ENCODE measurements around the gene RPL4. TPM values are rescaled to one million over a fixed set of nuclear protein-coding genes. Genes with fewer than 3 reads are reported as not detected.
"Not testable (repeated sequence)": the region's sequence is repeated elsewhere in the genome, so short reads cannot be mapped to it uniquely, and the experiment has no call there.

Gene RPL4
- total RNA-seq (2014; rRNA removed; shearing (Covaris generic)), result 5,469 and 6,147 TPM in 2 replicates

DNA sequence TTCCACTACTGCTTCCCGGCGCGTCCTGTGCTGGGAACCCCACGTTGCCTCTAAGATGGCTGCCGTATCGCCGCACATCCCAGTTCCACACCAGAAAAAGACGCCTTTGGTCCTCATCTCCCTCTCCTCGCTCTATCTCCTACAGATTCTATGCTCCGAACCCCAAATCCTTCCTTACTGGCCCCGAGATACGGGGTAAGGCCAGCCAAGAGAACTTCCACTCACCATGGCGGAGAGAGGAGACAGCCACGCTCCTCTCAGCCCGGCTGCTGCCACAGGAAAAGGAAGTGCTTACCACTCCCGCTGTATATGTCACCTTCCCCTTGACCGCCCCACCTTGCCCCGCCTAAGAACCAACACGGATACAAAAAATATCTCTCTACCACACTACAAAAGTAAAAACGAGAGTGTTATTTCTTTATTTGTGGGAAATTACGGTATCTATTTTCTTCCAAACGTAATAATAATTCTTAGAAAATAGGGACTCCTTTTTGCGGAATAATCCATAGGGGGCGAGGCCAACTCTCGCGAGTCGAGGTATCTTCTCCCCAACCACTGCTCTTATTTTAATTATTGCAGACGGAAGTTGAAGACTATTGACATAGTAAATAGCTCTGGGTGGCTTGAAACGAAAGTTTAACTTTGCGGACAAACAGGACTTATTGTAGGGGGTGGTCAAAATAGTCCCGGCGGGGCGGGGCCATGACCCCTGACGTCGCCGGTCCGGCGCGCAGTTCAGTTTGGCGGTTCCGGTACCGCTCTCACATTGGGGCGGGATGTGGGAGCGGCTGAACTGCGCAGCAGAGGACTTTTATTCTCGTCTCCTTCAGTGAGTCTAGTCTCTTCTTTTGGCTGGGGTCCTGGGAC is at the start of gene RPL4, which contains the start of gene ZWILCH:
Gene RPL4, minus strand, starts transcription at position 293 of the 867 bp plus-strand sequence. Its CDS starts 65 bp downstream, at position 228.
Gene ZWILCH, plus strand, starts transcription at position 764 of the 867 bp plus-strand sequence. Its CDS starts 13 bp downstream, at position 777.
- peak; percentile 92 for DNase-seq (ENCODE audit: low read depth)

DNA sequence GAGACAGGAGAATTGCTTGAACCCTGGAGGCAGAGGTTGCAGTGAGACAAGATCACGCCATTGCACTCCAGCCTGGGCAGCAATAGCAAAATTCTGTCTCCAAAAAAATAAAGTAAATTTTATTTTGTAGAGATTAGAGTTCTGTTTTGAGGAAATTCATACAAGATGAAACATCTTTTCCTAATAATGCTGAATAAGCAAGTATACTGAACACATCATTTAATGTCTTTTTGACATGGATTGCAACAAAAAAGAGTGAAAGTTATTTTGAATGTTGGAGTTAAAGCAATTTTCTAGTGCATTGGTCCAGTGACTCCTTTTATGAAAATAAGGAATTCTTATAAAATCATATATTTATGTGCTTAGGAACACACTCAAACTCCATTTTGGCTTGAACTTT is 40.6 kb upstream of the RPL4 start:
- DNase-seq (ENCODE audit: low read depth), result no peak

DNA sequence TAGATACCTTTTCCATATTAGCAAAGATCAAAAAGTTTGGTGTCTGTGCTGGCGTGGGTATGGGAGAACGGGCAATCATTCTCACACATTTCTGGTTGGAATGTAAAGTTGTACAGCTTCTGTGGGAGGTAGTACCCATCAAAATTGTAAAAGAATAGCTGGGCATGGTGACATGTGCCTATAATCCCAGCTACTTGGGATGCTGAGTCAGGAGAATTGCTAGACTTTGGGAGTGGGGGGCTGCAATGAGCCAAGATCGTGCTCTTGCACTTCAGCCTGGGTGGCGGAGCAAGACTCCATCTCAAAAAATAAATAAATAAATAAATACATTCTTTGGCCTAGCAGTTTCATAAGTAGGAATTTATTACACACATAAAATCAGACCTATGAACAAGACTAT is 38.2 kb upstream of the RPL4 start:
- DNase-seq (ENCODE audit: low read depth), result no peak

DNA sequence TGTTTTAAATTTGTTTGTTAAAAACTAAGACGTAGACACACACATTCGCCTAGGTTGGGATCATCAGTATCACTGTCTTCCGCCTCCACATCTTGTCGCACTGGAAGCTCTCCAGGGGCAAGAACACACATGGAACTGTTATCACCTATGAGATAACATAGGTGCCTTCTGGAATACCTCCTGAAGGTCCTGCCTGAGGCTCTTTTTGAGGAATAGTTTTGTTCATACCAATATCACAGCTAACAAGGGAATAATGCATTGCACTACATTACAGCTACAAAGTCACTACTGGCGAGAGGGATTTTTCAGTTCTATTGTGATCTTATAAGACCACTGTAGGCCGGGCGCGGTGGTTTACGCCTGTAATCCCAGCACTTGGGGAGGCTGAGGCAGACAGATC is 30.4 kb upstream of the RPL4 start:
- no peak for DNase-seq (ENCODE audit: low read depth)

DNA sequence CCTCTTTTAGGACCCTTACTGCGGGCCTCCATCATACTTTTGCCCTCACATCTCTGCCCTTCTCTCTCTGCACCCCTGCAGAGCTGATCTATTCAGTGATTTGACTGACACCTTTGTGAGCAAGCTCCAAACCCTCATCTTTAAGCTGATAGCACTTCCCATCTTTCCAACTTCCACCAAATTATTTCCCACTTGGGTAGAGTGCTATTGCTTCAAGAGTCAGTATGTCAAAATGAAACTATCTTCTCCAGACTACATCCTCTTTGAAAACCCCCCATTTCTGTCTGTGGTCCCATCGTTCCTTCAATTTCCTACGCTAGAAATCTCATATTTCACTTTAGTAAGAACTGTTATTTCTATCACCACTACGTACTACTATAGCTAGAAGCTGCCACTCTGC is 20.2 kb upstream of the RPL4 start:
- no peak for DNase-seq (ENCODE audit: low read depth)

DNA sequence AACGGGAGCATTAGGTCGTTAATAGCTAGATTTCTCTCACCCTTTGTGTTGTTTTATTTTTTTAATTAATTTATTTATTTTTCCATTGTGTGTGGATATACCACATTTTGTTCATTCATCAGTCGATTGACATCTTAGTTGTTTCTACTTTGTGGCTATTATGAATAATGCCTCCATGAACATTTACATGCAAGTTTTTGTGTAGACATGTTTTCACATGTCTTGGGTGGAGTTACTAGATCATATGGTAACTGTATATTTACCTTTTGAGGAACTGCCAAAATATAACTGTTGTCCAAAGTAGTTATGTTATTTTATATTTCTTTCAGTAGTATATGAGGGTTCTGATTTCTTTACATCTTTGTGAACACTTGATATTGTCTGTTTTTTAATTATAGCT is 19.3 kb upstream of the RPL4 start:
- no peak for DNase-seq (ENCODE audit: low read depth)

DNA sequence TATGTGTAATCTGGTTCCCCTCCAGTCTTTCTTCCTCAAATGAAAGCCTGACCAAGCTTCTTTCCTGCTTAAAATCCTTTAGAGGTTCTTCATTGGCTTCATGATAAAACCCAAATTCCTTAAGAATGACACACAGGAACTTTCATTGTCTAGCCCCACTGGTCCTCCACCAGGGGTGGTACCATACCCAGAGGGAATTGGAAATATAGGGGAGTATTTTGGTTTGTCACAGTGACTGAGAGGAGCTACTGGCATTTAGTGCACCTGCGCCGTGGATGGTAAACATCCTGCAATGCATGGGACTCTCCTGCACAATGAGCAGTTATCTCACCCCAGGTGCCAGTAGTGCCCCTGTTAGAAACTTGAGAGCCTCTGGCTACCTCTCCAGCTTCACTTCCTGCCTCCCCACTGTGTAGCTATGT is 11.3 kb upstream of the RPL4 start:
- peak; percentile 59 for DNase-seq (ENCODE audit: low read depth)

DNA sequence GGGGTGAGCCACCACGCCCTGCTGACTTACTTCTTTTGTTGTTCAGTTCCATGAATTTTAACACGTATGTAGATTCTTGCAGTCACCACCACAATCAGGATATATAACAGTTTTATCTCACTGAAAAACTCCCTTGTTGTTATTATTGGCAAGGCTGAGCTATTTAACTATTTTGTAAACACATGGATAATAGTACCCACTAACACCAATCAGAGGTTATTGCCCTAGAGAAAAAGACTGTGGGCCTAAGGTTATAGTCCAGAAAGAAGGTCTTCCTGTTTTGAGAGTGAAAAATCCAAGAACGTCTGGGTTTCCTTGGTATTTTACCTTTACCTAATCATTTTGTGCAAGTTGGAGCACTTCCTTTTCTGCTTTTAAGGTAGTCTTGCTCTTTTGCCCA is 9.9 kb upstream of the RPL4 start:
- DNase-seq (ENCODE audit: low read depth), result no peak

DNA sequence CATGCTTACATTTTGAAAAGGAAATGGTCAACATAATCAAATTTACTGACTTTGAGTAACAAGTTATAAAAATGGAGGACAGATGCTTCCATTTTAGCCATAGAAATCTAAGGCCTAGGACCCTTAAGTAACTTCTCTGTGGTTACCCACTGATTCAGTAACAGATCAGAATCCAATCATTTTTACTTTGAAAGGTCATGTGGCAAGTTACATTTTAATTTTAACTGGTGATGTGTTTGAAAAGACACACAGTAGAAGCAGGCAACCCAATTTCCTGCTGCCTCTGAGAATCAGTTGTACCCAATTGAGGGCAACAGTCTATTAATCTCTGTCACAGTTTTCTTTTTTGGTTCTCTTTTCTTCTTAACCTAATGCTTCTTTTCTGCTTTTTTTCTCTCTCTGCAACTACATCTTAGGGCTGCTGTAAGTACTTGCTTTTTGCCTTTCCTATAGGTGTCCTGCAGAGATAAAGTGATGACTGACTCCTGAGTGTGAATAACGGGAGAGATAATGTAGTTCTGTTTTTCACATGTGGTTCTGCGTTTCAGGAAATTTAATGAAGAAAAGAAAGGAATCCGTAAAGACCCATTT is 3.7 kb upstream of the RPL4 start:
- no peak for DNase-seq (ENCODE audit: low read depth)

DNA sequence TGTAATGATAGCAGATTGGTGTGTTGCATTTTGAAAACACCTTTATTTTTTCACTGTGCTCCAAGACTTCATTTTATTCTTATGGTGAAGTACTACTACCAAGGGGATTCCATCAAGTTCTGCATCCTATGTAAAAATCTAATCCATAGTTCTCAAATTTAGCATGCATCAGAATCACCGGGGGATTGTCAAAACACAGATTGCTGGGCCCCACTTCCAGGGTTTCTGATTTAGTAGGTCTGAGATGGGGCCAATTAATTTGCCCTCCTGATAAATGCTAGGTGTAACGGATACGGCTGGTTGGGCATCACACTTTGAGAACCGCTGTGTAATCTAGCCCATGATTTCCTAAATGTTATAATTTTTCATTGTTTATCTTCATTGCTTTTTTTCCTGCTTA is 1.2 kb upstream of the RPL4 start:
- no peak for DNase-seq (ENCODE audit: low read depth)

DNA sequence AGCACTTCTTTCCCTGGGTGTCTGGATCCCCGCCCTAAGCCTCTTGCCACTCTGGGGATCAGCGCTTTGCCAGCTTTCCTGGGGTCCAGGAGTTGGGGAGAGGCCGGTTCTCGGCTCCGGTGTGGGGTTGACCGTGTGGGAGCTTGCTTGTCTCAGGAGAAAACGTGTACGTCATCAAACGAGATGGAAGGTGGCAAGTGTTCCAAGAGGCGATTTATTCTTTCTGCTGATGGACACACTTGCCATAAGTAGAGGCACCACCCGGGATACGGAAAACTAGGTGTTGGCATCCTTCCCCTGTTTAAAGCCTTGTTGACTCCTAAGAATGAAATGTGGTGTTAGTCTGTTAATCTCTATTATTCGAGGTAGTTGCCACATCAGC is 766 bp upstream of the RPL4 start:
- no peak for DNase-seq (ENCODE audit: low read depth)

DNA sequence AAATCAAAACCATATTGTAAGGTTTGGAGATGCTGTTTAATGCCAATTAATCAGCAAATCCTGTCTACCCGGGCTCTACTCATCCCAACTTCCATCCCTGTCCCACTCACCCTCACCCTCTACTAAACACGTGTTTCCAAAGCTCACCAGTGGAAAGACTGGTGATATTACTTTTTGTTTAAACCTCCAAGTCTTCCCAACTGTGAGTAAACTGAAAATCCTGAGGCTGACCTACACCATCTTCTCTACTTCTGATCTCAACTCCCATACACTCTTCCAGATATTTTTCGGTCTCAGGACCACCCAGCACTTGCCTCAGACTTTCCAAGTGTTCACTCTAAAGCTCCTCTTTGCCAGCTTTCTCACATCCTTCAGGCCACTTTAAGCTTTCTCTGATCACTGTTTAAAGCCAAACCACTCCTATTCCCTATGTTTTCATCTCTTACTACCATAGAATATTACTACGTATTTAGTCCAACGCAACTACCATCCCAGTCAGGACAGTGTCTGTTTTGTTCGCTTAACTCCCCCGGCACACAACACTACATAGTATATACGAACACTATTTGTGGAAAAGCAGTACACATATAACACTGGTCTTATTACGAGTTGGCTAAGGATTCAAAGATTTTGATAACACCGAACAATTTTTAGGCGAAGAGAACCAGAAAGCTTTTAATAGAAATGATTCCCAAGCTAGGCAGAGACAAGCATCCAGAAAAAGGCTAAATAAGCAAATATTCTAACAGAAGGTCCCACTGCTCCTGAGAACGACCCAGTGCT is 684 bp downstream of the RPL4 start:
- DNase-seq (ENCODE audit: low read depth), result no peak

DNA sequence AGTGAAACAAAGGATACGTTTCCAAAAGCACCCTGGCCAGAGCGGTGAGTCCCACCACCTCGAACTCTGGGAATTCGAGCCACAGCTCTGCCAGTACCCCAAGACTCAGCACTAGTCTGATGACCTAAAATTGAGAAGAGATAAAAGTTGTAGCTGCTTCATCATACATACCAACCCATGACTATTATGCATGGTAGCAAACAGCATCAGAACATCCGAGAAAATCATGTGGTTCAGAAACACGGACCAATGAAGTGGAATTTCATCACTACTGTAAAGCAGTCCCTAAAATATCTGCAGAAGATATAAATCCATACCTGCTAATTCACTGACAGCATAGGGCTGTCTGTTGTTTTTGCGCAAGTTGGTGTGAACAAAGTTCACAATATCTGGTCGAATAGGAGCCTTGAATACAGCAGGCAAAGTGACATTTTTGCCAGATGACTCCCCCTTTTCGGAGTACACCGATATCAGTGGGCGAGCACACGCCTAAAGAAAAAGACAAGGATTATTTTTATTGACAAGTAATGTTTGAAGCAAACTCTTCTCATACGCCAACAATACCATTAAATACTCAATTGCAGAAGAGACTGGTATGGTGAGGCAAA is 1.5 kb downstream of the RPL4 start:
- DNase-seq (ENCODE audit: low read depth), result not testable (repeated sequence)

DNA sequence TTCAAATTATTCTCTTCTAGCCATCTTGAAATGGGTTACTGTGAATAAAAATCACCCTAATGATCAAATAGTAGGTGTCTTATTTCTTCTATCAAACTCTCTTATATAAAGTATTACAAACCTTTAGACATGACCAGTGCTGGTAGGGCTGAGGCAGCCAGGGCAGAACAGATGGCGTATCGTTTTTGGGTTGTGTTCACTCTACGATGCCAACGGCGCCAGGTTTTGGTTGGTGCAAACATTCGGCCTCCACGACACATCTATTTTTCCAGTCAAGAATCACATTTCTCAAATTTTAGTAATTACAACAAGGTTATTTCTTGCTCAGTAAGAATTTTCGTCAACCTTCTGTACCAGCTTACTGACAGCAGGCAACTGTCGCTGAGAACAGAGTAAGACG is 2.2 kb downstream of the RPL4 start:
- DNase-seq (ENCODE audit: low read depth), result no peak

DNA sequence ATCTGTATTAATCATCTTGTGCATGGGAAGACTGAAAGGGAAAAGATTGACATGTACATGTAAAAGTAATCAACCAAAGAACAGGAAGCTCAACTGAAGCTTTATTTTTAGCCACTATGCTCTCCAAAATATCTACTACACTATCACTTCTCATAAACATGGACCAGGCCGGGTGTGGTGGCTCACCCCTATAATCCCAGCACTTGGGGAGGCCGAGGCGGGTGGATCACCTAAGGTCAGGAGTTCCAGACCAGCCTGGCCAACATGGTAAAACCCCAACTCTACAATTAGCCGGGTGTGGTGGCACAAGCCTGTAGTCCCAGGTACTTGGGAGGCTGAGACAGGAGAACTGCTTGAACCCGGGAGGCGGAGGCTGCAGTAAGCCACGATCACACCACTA is 4.3 kb downstream of the RPL4 start:
- not testable (repeated sequence) for DNase-seq (ENCODE audit: low read depth)

DNA sequence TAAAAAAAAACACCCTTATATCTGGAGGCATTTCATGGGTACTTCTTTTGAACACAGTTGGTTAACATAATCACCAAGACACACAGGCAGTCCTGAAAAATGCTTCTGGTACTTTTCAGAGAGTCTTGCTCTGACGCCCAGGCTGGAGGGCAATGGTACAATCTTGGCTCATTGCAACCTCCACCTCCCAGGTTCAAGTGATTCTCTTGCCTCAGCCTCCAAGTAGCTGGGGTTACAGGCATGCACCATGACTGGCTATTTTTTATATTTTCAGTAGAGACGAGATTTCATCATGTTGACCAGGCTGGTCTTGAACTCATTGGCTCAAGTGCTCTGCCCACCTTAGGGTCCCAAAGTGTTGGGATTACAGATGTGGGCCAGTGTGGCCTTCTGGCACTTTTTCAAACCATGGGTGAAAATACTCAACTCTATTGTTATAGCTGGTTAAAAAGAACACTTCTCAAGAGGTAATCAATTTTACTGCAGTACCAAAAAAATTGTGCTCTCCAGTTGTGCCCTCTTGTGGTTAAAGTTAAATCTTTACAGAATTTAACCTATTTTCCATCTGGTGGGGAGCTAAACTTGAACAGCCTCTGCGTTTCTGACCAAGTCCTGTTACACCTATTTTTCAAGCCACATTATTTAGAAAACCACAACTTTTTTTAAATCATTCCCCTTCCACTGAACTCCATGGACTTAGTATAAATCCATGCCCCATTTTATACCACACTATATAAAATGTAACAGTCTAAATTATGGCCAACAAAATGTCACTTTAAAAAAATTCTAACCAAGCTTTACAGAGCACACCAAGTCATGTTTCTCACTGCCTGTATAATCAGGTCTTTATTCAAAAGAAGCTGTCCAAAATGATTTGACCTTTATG is 5.9 kb downstream of the RPL4 start:
- peak; percentile 46 for DNase-seq (ENCODE audit: low read depth)

DNA sequence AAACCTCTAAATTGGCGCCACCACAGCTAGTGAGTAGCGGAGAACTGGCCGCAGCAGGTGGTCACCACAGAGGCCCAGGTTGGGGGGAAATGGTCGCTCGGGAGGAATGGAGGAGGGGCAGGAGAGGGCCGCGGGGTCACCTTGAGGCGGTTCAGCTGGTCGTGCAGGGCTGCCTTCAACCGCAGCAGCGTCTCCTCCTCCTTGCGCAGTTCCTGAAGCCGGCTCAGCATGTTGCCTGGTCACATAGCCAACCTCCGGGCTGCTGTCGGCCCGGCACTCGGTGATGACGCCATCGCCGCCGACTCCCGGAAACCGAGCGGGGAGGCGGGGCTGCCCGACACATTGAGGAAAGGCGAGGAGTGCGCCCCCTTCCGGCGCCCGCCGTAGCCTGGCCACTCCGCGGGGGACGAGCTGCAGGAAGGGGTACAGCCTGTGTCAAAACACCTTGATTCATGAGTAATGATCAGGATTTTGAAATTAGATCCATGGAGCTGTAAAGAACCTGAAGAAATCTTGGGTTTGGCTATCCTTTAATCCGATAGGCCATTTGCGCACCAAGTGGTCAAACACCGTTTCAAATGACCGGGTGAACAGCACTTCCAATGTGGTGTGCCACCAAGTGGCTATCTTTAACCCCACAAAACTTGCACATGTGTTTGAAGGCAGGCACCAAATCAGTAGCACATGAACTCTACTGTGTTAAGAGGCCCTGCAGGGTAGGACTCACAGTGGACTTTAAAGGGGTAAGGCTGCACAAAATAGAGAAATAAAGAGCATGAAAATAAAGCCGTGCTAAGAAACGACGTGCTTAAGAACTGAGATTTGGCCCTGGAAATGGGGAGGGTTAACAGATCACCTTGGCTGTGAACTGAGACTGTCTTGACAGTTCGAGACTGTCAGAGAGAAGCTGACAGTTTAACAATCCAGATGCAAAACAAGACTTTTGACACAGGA is 6.9 kb downstream of the RPL4 start, which contains the start of gene SNAPC5:
Gene SNAPC5, minus strand, starts transcription at position 261 of the 954 bp plus-strand sequence. Its CDS starts 31 bp downstream, at position 230.
- peak; percentile 90 for DNase-seq (ENCODE audit: low read depth)

DNA sequence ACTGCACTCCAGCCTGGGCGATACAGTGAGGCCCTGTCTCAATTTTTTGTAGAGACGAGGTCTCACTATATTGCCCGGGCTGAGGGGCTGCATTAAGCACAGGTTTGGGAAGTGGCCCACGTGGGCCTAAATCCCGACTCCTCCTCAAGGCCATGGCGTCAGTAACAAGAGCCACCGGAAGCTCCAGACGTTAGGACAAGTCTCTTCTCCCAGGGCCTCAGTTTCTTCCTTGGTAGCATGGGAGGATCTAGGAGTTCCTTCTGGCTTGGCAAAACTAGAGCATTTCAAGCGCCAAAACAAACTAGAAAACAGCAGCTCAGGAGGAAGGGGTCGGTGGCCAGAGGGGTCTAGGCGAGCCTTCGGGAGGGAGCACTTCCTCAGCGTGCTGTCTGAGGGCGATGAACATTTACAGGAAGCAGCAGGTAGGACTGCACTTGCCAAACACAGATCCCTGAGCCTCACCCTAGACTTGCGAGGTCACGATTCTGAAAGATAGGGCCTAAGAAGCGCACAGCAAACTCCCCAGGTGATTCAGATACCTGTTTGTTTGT is 7.6 kb downstream of the RPL4 start:
- no peak for DNase-seq (ENCODE audit: low read depth)

DNA sequence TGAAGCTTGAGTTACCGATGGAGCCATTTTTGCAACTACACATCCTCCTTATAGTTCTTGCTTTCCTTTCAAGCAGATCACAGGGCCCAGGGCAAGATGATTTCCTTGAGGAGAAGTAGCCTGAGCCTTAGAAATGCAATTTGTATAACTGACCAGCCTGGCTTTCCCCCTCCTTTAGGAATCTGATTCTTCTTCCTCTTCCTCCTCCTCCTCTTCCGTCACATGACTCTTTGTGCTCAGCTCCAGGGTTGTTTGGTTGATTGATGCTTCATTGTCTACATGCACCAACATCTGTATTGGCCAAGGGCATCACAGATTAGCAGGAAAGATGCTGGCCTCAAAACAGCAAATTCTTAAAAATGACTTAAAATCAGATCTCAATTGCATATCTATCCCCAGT is 10.4 kb downstream of the RPL4 start:
- no peak for DNase-seq (ENCODE audit: low read depth)
